Neural progenitor cell (in vitro differentiated cells): ENCODE data around the gene DOK1.

Experiments used
- EZH2 ChIP-seq: fragments of 200-600 bp; sonication (generic); IDR thresholded peaks from 2 replicates; pipeline ENCODE4 v1.6.1; 2017; ENCODE audit warnings: antibody characterized with exemption, mild to moderate bottlenecking, moderate library complexity
- EZH2phosphoT487 ChIP-seq: fragments of 200-600 bp; sonication (generic); IDR thresholded peaks from 2 replicates; pipeline ENCODE4 v1.6.1; 2017; ENCODE audit warnings: antibody characterized with exemption
- TF ChIP-seq, protein P1 (sequence below): fragments of 200-600 bp; sonication (generic); IDR thresholded peaks from 2 replicates; pipeline ENCODE4 v1.5.1; 2017; ENCODE audit warnings: antibody characterized with exemption, mild to moderate bottlenecking

DNA sequence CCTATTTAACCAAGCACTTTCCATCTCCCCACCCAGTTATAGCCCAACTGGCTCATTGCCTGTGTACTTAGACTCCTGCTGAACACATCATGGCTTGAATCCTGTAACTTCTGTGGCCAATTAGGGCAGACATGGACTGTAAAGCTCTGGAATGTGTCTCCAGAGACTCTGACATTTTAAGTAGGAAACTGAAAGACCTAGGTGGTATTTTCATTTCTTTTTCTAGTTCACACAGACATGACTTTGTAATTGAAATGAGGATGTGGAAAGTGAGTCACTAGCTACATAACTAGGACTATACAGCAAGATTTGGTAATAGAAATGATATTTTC lies 12.2 kb downstream of the DOK1 start:
- TF ChIP-seq, protein P1, sequence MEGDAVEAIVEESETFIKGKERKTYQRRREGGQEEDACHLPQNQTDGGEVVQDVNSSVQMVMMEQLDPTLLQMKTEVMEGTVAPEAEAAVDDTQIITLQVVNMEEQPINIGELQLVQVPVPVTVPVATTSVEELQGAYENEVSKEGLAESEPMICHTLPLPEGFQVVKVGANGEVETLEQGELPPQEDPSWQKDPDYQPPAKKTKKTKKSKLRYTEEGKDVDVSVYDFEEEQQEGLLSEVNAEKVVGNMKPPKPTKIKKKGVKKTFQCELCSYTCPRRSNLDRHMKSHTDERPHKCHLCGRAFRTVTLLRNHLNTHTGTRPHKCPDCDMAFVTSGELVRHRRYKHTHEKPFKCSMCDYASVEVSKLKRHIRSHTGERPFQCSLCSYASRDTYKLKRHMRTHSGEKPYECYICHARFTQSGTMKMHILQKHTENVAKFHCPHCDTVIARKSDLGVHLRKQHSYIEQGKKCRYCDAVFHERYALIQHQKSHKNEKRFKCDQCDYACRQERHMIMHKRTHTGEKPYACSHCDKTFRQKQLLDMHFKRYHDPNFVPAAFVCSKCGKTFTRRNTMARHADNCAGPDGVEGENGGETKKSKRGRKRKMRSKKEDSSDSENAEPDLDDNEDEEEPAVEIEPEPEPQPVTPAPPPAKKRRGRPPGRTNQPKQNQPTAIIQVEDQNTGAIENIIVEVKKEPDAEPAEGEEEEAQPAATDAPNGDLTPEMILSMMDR: no peak
- TF ChIP-seq EZH2: no peak
- no peak for TF ChIP-seq EZH2phosphoT487
